Spleen (tissue), 11 donors: ENCODE results near the gene ZNF581. TPM values are rescaled to one million over a fixed set of nuclear protein-coding genes. Genes with fewer than 3 reads are reported as not detected.

Source experiments
- DNase-seq: peaks from one replicate; pipeline ENCODE4 v3.0.0-alpha.2; 2020
- H3K27ac ChIP-seq, 8 donors: fragments of 200-600 bp; sonication (generic) in 7 of 8; 1 replicate in 4 of 8; 2 replicates in 4 of 8; pipeline versions ENCODE4 v1.5.0 to v1.8.0; 2016 to 2021; ENCODE audit warnings: inconsistent platforms in 4 of 8, mild to moderate bottlenecking in 4 of 8, moderate library complexity in 1 of 8
- H3K27me3 ChIP-seq, 7 donors: fragments of 200-600 bp; sonication (generic) in 6 of 7; replicated peaks in 1 of 7; 1 replicate in 4 of 7; 2 replicates in 3 of 7; pipeline versions ENCODE4 v1.5.0 to v1.8.0; 2016 to 2021; ENCODE audit warnings: inconsistent platforms in 3 of 7, mild to moderate bottlenecking in 1 of 7
- H3K36me3 ChIP-seq, 6 donors: fragments of 200-600 bp; sonication (generic) in 5 of 6; 1 replicate in 4 of 6; 2 replicates in 2 of 6; pipeline versions ENCODE4 v1.5.0 to v1.8.0; 2016 to 2021; ENCODE audit warnings: inconsistent platforms in 2 of 6
- H3K4me1 ChIP-seq, 6 donors: fragments of 200-600 bp; sonication (generic) in 5 of 6; 1 replicate in 3 of 6; 2 replicates in 3 of 6; pipeline versions ENCODE4 v1.5.0 to v1.8.0; 2016 to 2021; ENCODE audit warnings: inconsistent platforms in 3 of 6
- H3K4me3 ChIP-seq, 8 donors: fragments of 200-600 bp; sonication (generic) in 7 of 8; 1 replicate in 4 of 8; 2 replicates in 4 of 8; pipeline versions ENCODE4 v1.5.0 to v1.8.0; 2016 to 2021; ENCODE audit warnings: inconsistent platforms in 4 of 8, mild to moderate bottlenecking in 4 of 8, moderate library complexity in 2 of 8
- H3K9me3 ChIP-seq, 8 donors: fragments of 200-600 bp; sonication (generic) in 7 of 8; 1 replicate in 4 of 8; 2 replicates in 4 of 8; pipeline versions ENCODE4 v1.5.0 to v1.8.0; 2016 to 2021; ENCODE audit warnings: inconsistent platforms in 4 of 8
- POLR2A ChIP-seq, 3 donors: fragments of 450-650 bp; IDR thresholded peaks; one replicate each; pipeline ENCODE4 v1.5.1; 2017; ENCODE audit warnings: antibody characterized with exemption in 3 of 3, mild to moderate bottlenecking in 1 of 3
- POLR2AphosphoS5 ChIP-seq, 3 donors: sonication (generic); formaldehyde crosslinking; IDR thresholded peaks; one replicate each; pipeline ENCODE4 v1.5.1; 2017; ENCODE audit warnings: antibody characterized with exemption in 3 of 3
- WGBS, 5 donors: extraction: QIAGEN DNeasy Blood & Tissue Kit in 3 of 5; methylation state at CpG; one replicate each; pipeline versions ENCODE4 v1.1.5 to v1.1.7; 2013 to 2018; 5-methylcytosine and 5-hydroxymethylcytosine counted together
- intact Hi-C: fragments of 100-400 bp; cut with DNase I; formaldehyde crosslinking; loops from one replicate; pipeline ENCODE4 v1.15.0; 2023; ENCODE audit warnings: low total_unique reads
- polyA plus RNA-seq, 3 donors: library from polyadenylated mRNA; stranded (reverse); fragments of 200-250 nt; gene quantifications; one replicate each; pipeline ENCODE4 v1.2.1, GENCODE V29; 2013
- total RNA-seq, 7 donors: library from RNA; depleted of rRNA in 3 of 7; stranded (reverse); fragments of >200 nt in 3 of 7; fragmentation: NEBNext Ultra II Directional in 4 of 7; extraction: Animal tissue kit (Norgen Biotek cat#: 25700) in 4 of 7; gene quantifications; one replicate each; pipeline versions ENCODE4 v1.1.0 to v1.2.1, GENCODE V29; 2016 to 2021
- TF ChIP-seq, protein P1 (sequence below), 11 experiments: fragments of 200-600 bp in 7 of 11; fragments of 450-650 bp in 4 of 11; sonication (generic) in 4 of 11; IDR thresholded peaks in 8 of 11; conservative IDR thresholded peaks in 3 of 11; 1 replicate in 7 of 11; 2 replicates in 4 of 11; pipeline versions ENCODE4 v1.4.0 to v1.8.0; 2016 to 2021; ENCODE audit warnings: antibody characterized with exemption in 11 of 11, inconsistent platforms in 4 of 11, mild to moderate bottlenecking in 1 of 11
- donor health status: healthy with polysubstance abuse.
- donor health status: DM: no; HTN: no; CAD: no; lungs with moderate emphysema.
- donor health status: DM: no; HTN: no; CAD: no.
- donor health status: Bipolar disorder and iron deficiency.
- donor health status: healthy.
- donor health status: DM: no; HTN: no; CAD: no.
- donor health status: DM: yes; HTN: yes; CAD: no.

The ZNF581 gene
- total and polyA plus RNA-seq, 10 donors: 21.4 to 46.5 (median 30.2) TPM

DNA sequence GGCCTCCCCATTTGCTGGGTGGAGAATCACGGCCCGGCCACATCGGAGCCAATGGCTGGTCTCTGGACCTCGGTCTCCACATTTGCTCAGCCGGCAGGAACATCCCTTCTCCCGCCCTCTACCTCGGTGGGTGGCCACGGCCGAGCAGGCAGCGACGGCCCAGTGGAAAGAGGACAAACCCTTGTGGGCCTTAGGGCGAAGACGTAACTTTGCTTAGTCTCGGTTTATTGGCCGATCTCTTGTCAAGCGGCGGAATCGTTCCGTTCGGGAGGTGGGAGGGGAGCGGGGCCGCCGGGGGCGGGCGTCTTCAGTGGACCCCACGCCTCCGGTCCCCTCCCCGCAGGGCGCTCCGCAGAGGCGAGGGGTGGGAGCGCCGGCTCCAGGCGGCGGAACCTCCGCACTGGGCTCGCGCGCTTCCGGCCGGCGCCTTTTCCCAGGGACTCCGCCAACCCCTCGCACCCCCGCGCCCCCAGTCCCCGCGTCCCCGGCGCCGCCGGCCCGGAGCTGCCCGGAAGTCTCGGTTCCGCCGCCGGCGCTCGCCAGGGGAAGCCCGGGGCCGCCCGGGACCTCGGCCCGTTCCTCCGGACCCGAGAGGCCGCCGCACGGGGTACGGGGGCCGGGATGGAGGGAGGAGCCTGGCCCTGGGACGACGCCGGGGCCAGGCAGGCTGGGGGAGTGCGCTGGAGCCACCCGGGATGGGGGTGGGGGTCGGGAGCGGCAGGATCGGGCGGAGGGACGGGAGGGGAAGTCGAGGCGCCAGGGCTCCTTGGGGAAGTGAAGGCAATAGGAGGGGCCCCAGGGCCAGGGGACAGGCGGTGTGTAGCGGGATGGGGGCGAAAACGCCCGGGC lies 2.6 kb upstream of the ZNF581 start, which contains the start of gene ZNF580:
TSS of gene ZNF580 (plus strand) at position 426 of the 849 bp plus-strand sequence. CDS start 1,507 bp downstream, outside the sequence.
- intact Hi-C loops: no loop called here
- Histone ChIP-seq H3K36me3 (peaks cover 0 to 24% (median 16%) of the 10 kb centered on the region in 6 donors), H3K4me3 (peak within 1 kb of the TSS; percentile 61 to 96 (median 78)), H3K27me3 (peaks cover 0 to 13% (median 0%) of the 10 kb centered on the region in 7 donors), H3K27ac (peak within 1 kb of the TSS; percentile 88 to 94 (median 92)), H3K4me1 (peaks cover 39 to 100% (median 88%) of the 10 kb centered on the region in 6 donors), H3K9me3 (no peaks in the 10 kb centered on the region)
- peak; percentile 92 for DNase-seq
- 1 to 2% (median 1%) methylated on average over 42 to 89 of the region's 89 CpGs for WGBS, 5 donors
- TF ChIP-seq, protein P1, sequence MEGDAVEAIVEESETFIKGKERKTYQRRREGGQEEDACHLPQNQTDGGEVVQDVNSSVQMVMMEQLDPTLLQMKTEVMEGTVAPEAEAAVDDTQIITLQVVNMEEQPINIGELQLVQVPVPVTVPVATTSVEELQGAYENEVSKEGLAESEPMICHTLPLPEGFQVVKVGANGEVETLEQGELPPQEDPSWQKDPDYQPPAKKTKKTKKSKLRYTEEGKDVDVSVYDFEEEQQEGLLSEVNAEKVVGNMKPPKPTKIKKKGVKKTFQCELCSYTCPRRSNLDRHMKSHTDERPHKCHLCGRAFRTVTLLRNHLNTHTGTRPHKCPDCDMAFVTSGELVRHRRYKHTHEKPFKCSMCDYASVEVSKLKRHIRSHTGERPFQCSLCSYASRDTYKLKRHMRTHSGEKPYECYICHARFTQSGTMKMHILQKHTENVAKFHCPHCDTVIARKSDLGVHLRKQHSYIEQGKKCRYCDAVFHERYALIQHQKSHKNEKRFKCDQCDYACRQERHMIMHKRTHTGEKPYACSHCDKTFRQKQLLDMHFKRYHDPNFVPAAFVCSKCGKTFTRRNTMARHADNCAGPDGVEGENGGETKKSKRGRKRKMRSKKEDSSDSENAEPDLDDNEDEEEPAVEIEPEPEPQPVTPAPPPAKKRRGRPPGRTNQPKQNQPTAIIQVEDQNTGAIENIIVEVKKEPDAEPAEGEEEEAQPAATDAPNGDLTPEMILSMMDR (IDR thresholded peaks at IDR 0.05 in 8 of 11, conservative IDR thresholded peaks at IDR 0.05 in 3 of 11): no peak
- peak in 1 of 3 donors; percentile 3 for TF ChIP-seq POLR2A (IDR thresholded peaks at IDR 0.05)
- TF ChIP-seq POLR2AphosphoS5 (IDR thresholded peaks at IDR 0.05): peak; percentile 34 to 70 (median 59)

DNA sequence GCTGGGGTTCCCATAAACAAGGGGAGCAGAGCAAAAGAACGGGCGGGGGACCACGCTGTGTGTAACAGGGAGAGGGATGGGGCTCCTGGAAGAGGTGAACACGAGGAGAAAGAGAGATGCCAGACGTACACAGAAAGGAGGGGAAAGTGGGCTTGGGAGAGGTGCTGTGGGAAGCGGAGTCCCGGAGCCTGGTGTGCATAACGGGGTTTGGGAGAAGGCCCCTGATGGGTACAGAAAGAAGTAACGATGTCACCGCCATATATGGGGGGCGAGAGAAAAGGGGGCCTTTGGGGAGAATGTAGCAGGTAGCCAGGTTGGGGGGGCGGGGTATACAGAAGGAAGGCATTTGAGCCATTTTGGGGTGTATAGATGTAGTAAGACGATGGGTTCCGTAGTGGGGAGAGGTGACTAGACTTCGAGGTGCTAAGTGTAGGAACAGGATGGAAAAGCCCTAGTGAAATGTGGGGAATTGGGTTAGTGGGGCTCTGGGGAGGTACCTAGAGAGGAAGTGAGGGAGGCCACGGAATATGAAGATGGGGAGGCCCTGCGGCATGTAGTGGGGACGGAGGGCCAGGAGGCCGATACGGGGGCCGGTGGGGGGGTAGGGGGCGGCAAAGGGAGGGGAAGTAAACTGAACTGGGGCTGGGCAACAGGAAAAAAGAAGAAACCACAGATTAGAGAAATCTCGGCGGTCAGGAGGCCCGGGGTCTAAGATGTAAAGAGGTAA lies 1.9 kb upstream of the ZNF581 start:
- H3K4me3 ChIP-seq: peak overlapping the region; percentile 61 to 96 (median 78)
- peaks cover 0 to 13% (median 0%) of the 10 kb centered on the region in 7 donors for H3K27me3 ChIP-seq
- DNase-seq: no peak
- H3K27ac ChIP-seq: peak overlapping the region; percentile 88 to 94 (median 92)
- peaks cover 0 to 28% (median 17%) of the 10 kb centered on the region in 6 donors for H3K36me3 ChIP-seq
- intact Hi-C loops: no loop called here
- WGBS, 5 donors: 0 to 2% (median 1%) methylated on average over 25 of the region's 25 CpGs
- peak in 1 of 3 donors; percentile 20 for TF ChIP-seq POLR2A (IDR thresholded peaks at IDR 0.05)
- TF ChIP-seq, protein P1 (IDR thresholded peaks at IDR 0.05 in 8 of 11, conservative IDR thresholded peaks at IDR 0.05 in 3 of 11): no peak
- peak in 1 of 3 donors; percentile 2 for TF ChIP-seq POLR2AphosphoS5 (IDR thresholded peaks at IDR 0.05)
- H3K9me3 ChIP-seq: no peaks in the 10 kb centered on the region
- H3K4me1 ChIP-seq: peaks cover 31 to 100% (median 86%) of the 10 kb centered on the region in 6 donors

DNA sequence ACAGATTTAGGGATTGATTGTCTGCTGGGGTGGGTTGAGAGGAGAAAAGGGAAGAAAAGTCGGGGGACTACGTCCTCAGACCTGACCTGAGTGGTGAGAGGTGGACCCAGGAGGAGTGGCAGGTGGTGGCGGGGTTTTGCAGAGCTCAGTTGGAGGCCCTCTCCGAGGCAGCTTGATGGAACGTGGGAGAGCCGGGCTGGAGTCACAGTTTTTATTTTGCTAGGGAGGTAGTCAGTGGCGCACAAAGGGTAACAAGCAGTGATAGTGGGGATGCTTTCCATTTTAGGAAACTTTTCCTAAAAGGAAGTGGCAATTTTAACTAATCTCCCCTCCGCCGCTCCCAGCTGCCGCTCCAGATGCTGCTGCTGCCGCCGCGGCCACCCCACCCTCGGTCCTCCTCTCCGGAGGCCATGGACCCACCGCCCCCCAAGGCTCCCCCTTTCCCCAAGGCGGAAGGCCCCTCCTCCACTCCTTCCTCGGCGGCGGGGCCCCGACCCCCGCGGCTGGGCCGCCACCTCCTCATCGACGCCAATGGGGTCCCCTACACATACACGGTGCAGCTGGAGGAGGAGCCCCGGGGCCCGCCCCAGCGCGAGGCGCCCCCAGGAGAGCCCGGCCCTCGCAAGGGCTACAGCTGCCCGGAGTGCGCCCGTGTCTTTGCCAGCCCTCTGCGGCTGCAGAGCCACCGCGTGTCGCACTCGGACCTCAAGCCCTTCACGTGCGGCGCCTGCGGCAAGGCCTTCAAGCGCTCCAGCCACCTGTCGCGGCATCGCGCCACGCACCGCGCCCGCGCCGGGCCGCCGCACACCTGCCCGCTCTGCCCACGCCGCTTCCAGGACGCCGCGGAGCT lies 1.1 kb upstream of the ZNF581 start:
- peak; percentile 88 for DNase-seq
- Histone ChIP-seq H3K9me3 (no peaks in the 10 kb centered on the region), H3K27ac (peak overlapping the region; percentile 88 to 94 (median 92)), H3K4me1 (peaks cover 34 to 100% (median 86%) of the 10 kb centered on the region in 6 donors), H3K4me3 (peak overlapping the region; percentile 61 to 96 (median 78)), H3K27me3 (peaks cover 0 to 13% (median 0%) of the 10 kb centered on the region in 7 donors), H3K36me3 (peaks cover 0 to 28% (median 17%) of the 10 kb centered on the region in 6 donors)
- 0 to 4% (median 2%) methylated on average over 10 to 65 of the region's 65 CpGs for WGBS, 5 donors
- TF ChIP-seq, protein P1 (IDR thresholded peaks at IDR 0.05 in 8 of 11, conservative IDR thresholded peaks at IDR 0.05 in 3 of 11): no peak
- peak; percentile 51 to 80 (median 77) for TF ChIP-seq POLR2AphosphoS5 (IDR thresholded peaks at IDR 0.05)
- intact Hi-C loops: no loop called here
